Uterus (tissue), 2 donors: ENCODE measurements around the gene KLK11.

Experiments used
- CTCF ChIP-seq, 4 experiments: fragments of 200-600 bp in 2 of 4; fragments of 450-650 bp in 2 of 4; sonication (generic) in 2 of 4; IDR thresholded peaks; one replicate each; pipeline ENCODE4 v1.5.1; 2016 to 2019; ENCODE audit warnings: antibody characterized with exemption in 4 of 4, mild to moderate bottlenecking in 2 of 4, moderate library complexity in 1 of 4
- POLR2A ChIP-seq, 2 donors: fragments of 450-650 bp; IDR thresholded peaks; one replicate each; pipeline ENCODE4 v1.6.1; 2016; ENCODE audit warnings: antibody characterized with exemption in 2 of 2, mild to moderate bottlenecking in 1 of 2, moderate library complexity in 1 of 2

GRCh38 chr19:51075998-51076397, 49.6 kb upstream of the KLK11 start:
- no peak for TF ChIP-seq CTCF (IDR thresholded peaks at IDR 0.05)
- TF ChIP-seq POLR2A (IDR thresholded peaks at IDR 0.05), result no peak
